Left renal cortex interstitium (tissue), 4 donors: ENCODE data around the gene AP3M1. TPM values are rescaled to one million over a fixed set of nuclear protein-coding genes. Genes with fewer than 3 reads are reported as not detected.

ENCODE experiments used
- DNase-seq, 4 donors: peaks; one replicate each; pipeline ENCODE4 v3.0.0-alpha.2; 2013; ENCODE audit warnings: low read depth in 4 of 4, low spot score in 2 of 4, missing footprints in 1 of 4
- polyA plus RNA-seq, 4 donors: library from polyadenylated mRNA; unstranded; fragments of 120-200 nt; gene quantifications; one replicate each; pipeline ENCODE4 v1.2.1, GENCODE V29; 2013; ENCODE audit not compliant: insufficient read length in 4 of 4

The AP3M1 gene
- polyA plus RNA-seq, 4 donors: 54.0 to 61.3 (median 57.5) TPM

GRCh38 chr10:74081941-74082718, 68.5 kb downstream of the AP3M1 start:
- no peak for DNase-seq

- DNase-seq: no peak
These were observed 69.3 kb downstream of the AP3M1 start for GRCh38 chr10:74081192-74081803.

GRCh38 chr10:74079936-74080590, 70.6 kb downstream of the AP3M1 start:
- no peak for DNase-seq

GRCh38 chr10:74079028-74079935, 71.3 kb downstream of the AP3M1 start:
- DNase-seq: no peak

GRCh38 chr10:74078037-74078436, 72.6 kb downstream of the AP3M1 start:
- DNase-seq: no peak

GRCh38 chr10:74077416-74077815, 73.2 kb downstream of the AP3M1 start:
- no peak for DNase-seq

GRCh38 chr10:74076961-74077360, 73.7 kb downstream of the AP3M1 start:
- DNase-seq: no peak

GRCh38 chr10:74075906-74076305, 74.7 kb downstream of the AP3M1 start:
- no peak for DNase-seq

GRCh38 chr10:74072503-74072902, 78.1 kb downstream of the AP3M1 start:
- no peak for DNase-seq

GRCh38 chr10:74071157-74071556, 79.5 kb downstream of the AP3M1 start:
- no peak for DNase-seq

Other genes starting within 250 kb of the AP3M1 start
- gene PLAU, start 239.7 kb downstream of the AP3M1 start, polyA plus RNA-seq: 10 to 100 TPM; 12.6 to 31.0 (median 19.0) TPM
- gene VCL, start 152.7 kb downstream of the AP3M1 start, polyA plus RNA-seq: 100 to 1,000 TPM; 123 to 134 (median 124) TPM
- 10 to 100 TPM; 27.2 to 33.8 (median 28.5) TPM for gene ADK, start 393 bp upstream of the AP3M1 start, polyA plus RNA-seq